K562 (cell line): ENCODE results near the gene MCL1. TPM values are rescaled to one million over a fixed set of nuclear protein-coding genes. Genes with fewer than 3 reads are reported as not detected.

Experiments
- CLOCK ChIP-seq: fragments of 250-450 bp; sonication (Bioruptor Pico); IDR thresholded peaks from 2 replicates; pipeline ENCODE4 v1.4.0; 2020; ENCODE audit warnings: mild to moderate bottlenecking, moderate library complexity, borderline replicate concordance
- E2F4 ChIP-seq: sonication (generic); formaldehyde crosslinking; IDR thresholded peaks from 2 replicates; pipeline ENCODE4 v1.8.0; 2022; ENCODE audit warnings: mild to moderate bottlenecking, low read depth, missing genetic modification reagents
- HINFP ChIP-seq: fragments of 450-650 bp; conservative IDR thresholded peaks from 2 replicates; pipeline ENCODE4 v1.6.1; 2016; ENCODE audit warnings: missing genetic modification characterization, low read depth, mild to moderate bottlenecking, control low read depth, missing compliant biosample characterization
- MBD1 ChIP-seq: fragments of 250-450 bp; sonication (Bioruptor Pico); IDR thresholded peaks from 2 replicates; pipeline ENCODE4 v1.8.0; 2022; ENCODE audit warnings: inconsistent platforms
- NR2C2 ChIP-seq, 2 experiments: fragments of 200-800 bp in 1 of 2; sonication (Bioruptor generic) in 1 of 2; sonication (generic) in 1 of 2; formaldehyde crosslinking in 1 of 2; IDR thresholded peaks; 2 replicates each; pipeline versions ENCODE4 v1.6.1 to v1.8.0; 2016 to 2022; ENCODE audit warnings: mild to moderate bottlenecking in 1 of 2, missing compliant biosample characterization in 1 of 2, missing genetic modification characterization in 1 of 2, missing genetic modification reagents in 1 of 2
- SMAD4 ChIP-seq: fragments of 250-450 bp; sonication (Bioruptor Pico); conservative IDR thresholded peaks from 2 replicates; pipeline ENCODE4 v1.8.0; 2021; ENCODE audit warnings: inconsistent platforms, mild to moderate bottlenecking, moderate library complexity
- TAF9B ChIP-seq: fragments of 450-650 bp; IDR thresholded peaks from 2 replicates; pipeline ENCODE4 v1.6.1; 2018; ENCODE audit warnings: mild to moderate bottlenecking; ENCODE audit not compliant: partially characterized antibody
- ZBTB8A ChIP-seq: fragments of 450-650 bp; IDR thresholded peaks from 2 replicates; pipeline ENCODE4 v1.6.1; 2018; ENCODE audit warnings: mild to moderate bottlenecking, moderate library complexity; ENCODE audit not compliant: partially characterized antibody
- ZNF398 ChIP-seq: fragments of 250-450 bp; sonication (Bioruptor Pico); IDR thresholded peaks from 2 replicates; pipeline ENCODE4 v1.8.0; 2021; ENCODE audit warnings: moderate library complexity, mild to moderate bottlenecking, inconsistent platforms
- ZNF586 ChIP-seq: fragments of 450-650 bp; formaldehyde crosslinking; conservative IDR thresholded peaks from 2 replicates; pipeline ENCODE4 v1.4.0; 2020; ENCODE audit warnings: mild to moderate bottlenecking, moderate library complexity
- polyA plus RNA-seq, 8 experiments: library from polyadenylated mRNA; depleted of rRNA in 4 of 8; stranded (reverse) in 5 of 8; unstranded in 3 of 8; fragments of >200 nt; fragmentation: Nextera tagmentation in 2 of 8; fragmentation: Illumina TruSeq in 1 of 8; extraction: Ambion mirVana in 2 of 8; extraction: Trizol in 1 of 8; gene quantifications; 2 replicates each; pipeline versions ENCODE4 v1.2.1 to v1.2.3, GENCODE V29; 2011 to 2014; ENCODE audit warnings: inconsistent platforms in 1 of 8, missing spikeins in 1 of 8
- total RNA-seq, 7 experiments: library from RNA; depleted of rRNA in 6 of 7; stranded (reverse); fragments of >200 nt in 6 of 7; fragmentation: Illumina TruSeq in 2 of 7; extraction: Trizol in 2 of 7; gene quantifications; 2 replicates each; pipeline versions ENCODE4 v1.2.1 to v1.2.3, GENCODE V29; 2011 to 2021; ENCODE audit warnings: low replicate concordance in 1 of 7

Gene MCL1
- total and polyA plus RNA-seq, 9 of the 15 experiments (the other 6 are each of a cell fraction or from before 2014, with no cell fraction given) = 27.1 to 224 (median 138) TPM

- TF ChIP-seq CLOCK (CRISPR knock-in tag) = no peak
- no peak for TF ChIP-seq E2F4 (CRISPR knock-in tag)
- TF ChIP-seq ZBTB8A = no peak
- TF ChIP-seq MBD1 = no peak
- TF ChIP-seq SMAD4 (CRISPR knock-in tag) = peak; percentile 60; the same call in 1 of the 2 replicates
- no peak for TF ChIP-seq NR2C2 (CRISPR knock-in tag; IDR thresholded peaks at IDR 0.05)
- peak; percentile 48 for TF ChIP-seq NR2C2 (tag; IDR thresholded peaks at IDR 0.05)
- no peak; the same call in 1 of the 2 replicates for TF ChIP-seq HINFP (tag)
- peak; percentile 75 for TF ChIP-seq TAF9B
- no peak for TF ChIP-seq ZNF586 (CRISPR knock-in tag)
- TF ChIP-seq ZNF398 (CRISPR knock-in tag) = no peak
These were observed 33.9 kb upstream of the MCL1 start (continued) for GRCh38 chr1:150613061-150613920.
